Activated T-cell treated with anti-CD3 and anti-CD28 coated beads, Interleukin-2, amount 50 U/mL, for 24 hours (primary cell): Measurements from ENCODE around the gene RNLS.
A peak's percentile ranks its signal among the peaks of the same experiment; 100 is the strongest.

Experiments used
- DNase-seq: peaks from one replicate; pipeline ENCODE4 v3.0.0-alpha.2; 2020
- H3K27ac Mint-ChIP-seq: 2 replicates; pipeline ENCODE4 v1.8.0; 2020; ENCODE audit warnings: mild to moderate bottlenecking, mixed read lengths
- H3K27me3 Mint-ChIP-seq: 2 replicates; pipeline ENCODE4 v1.8.0; 2020; ENCODE audit warnings: mixed read lengths
- H3K36me3 Mint-ChIP-seq: 2 replicates; pipeline ENCODE4 v1.8.0; 2020; ENCODE audit warnings: low read depth, mixed read lengths
- H3K4me1 Mint-ChIP-seq: 2 replicates; pipeline ENCODE4 v1.8.0; 2020; ENCODE audit warnings: low read depth, mixed read lengths
- H3K4me3 Mint-ChIP-seq: 2 replicates; pipeline ENCODE4 v1.8.0; 2020; ENCODE audit warnings: mild to moderate bottlenecking, moderate library complexity, mixed read lengths
- H3K9me3 Mint-ChIP-seq: 2 replicates; pipeline ENCODE4 v1.8.0; 2020; ENCODE audit warnings: mixed read lengths

RNLS gene

GRCh38 chr10:88428442-88428841 is 154.7 kb downstream of the RNLS start:
- no peak overlapping the region for H3K27ac Mint-ChIP-seq
- DNase-seq = no peak
- H3K9me3 Mint-ChIP-seq = no peaks in the 10 kb centered on the region
- no peaks in the 10 kb centered on the region for H3K36me3 Mint-ChIP-seq
- H3K4me3 Mint-ChIP-seq = no peak overlapping the region
- H3K4me1 Mint-ChIP-seq = peaks cover 3% of the 10 kb centered on the region
- H3K27me3 Mint-ChIP-seq = no peaks in the 10 kb centered on the region

GRCh38 chr10:88427024-88427423 is 156.1 kb downstream of the RNLS start:
- DNase-seq = no peak
- Mint-ChIP-seq H3K9me3 (no peaks in the 10 kb centered on the region), H3K36me3 (no peaks in the 10 kb centered on the region), H3K27me3 (no peaks in the 10 kb centered on the region), H3K27ac (no peak overlapping the region), H3K4me1 (peaks cover 3% of the 10 kb centered on the region), H3K4me3 (no peak overlapping the region)

- H3K4me1 Mint-ChIP-seq = peaks cover 3% of the 10 kb centered on the region
- no peaks in the 10 kb centered on the region for H3K9me3 Mint-ChIP-seq
- no peaks in the 10 kb centered on the region for H3K27me3 Mint-ChIP-seq
- no peak overlapping the region for H3K27ac Mint-ChIP-seq
- H3K36me3 Mint-ChIP-seq = no peaks in the 10 kb centered on the region
- no peak overlapping the region for H3K4me3 Mint-ChIP-seq
- DNase-seq = no peak
Measured at GRCh38 chr10:88424881-88425280, 158.2 kb downstream of the RNLS start.

GRCh38 chr10:88423732-88424131 is 159.4 kb downstream of the RNLS start:
- no peaks in the 10 kb centered on the region for H3K36me3 Mint-ChIP-seq
- peaks cover 3% of the 10 kb centered on the region for H3K4me1 Mint-ChIP-seq
- no peak overlapping the region for H3K4me3 Mint-ChIP-seq
- no peaks in the 10 kb centered on the region for H3K9me3 Mint-ChIP-seq
- no peaks in the 10 kb centered on the region for H3K27me3 Mint-ChIP-seq
- DNase-seq = no peak
- H3K27ac Mint-ChIP-seq = no peak overlapping the region

GRCh38 chr10:88421590-88421989 is 161.5 kb downstream of the RNLS start:
- Mint-ChIP-seq H3K36me3 (no peaks in the 10 kb centered on the region), H3K9me3 (no peaks in the 10 kb centered on the region), H3K27me3 (no peaks in the 10 kb centered on the region), H3K4me1 (peaks cover 2% of the 10 kb centered on the region), H3K4me3 (no peak overlapping the region), H3K27ac (no peak overlapping the region)
- no peak for DNase-seq

GRCh38 chr10:88418871-88419270 is 164.2 kb downstream of the RNLS start:
- no peak overlapping the region for H3K27ac Mint-ChIP-seq
- H3K4me3 Mint-ChIP-seq = no peak overlapping the region
- H3K36me3 Mint-ChIP-seq = no peaks in the 10 kb centered on the region
- no peak for DNase-seq
- H3K9me3 Mint-ChIP-seq = no peaks in the 10 kb centered on the region
- H3K4me1 Mint-ChIP-seq = no peaks in the 10 kb centered on the region
- H3K27me3 Mint-ChIP-seq = no peaks in the 10 kb centered on the region

- no peak overlapping the region for H3K27ac Mint-ChIP-seq
- no peaks in the 10 kb centered on the region for H3K4me1 Mint-ChIP-seq
- H3K36me3 Mint-ChIP-seq = no peaks in the 10 kb centered on the region
- no peak for DNase-seq
- no peaks in the 10 kb centered on the region for H3K9me3 Mint-ChIP-seq
- no peaks in the 10 kb centered on the region for H3K27me3 Mint-ChIP-seq
- no peak overlapping the region for H3K4me3 Mint-ChIP-seq
Measured at GRCh38 chr10:88417387-88418030, 165.6 kb downstream of the RNLS start.

GRCh38 chr10:88416801-88417200 is 166.3 kb downstream of the RNLS start:
- H3K4me3 Mint-ChIP-seq = no peak overlapping the region
- no peaks in the 10 kb centered on the region for H3K9me3 Mint-ChIP-seq
- no peak for DNase-seq
- no peaks in the 10 kb centered on the region for H3K4me1 Mint-ChIP-seq
- no peaks in the 10 kb centered on the region for H3K27me3 Mint-ChIP-seq
- H3K27ac Mint-ChIP-seq = no peak overlapping the region
- H3K36me3 Mint-ChIP-seq = no peaks in the 10 kb centered on the region

- no peaks in the 10 kb centered on the region for H3K4me1 Mint-ChIP-seq
- H3K36me3 Mint-ChIP-seq = no peaks in the 10 kb centered on the region
- no peaks in the 10 kb centered on the region for H3K27me3 Mint-ChIP-seq
- no peaks in the 10 kb centered on the region for H3K9me3 Mint-ChIP-seq
- no peak overlapping the region for H3K27ac Mint-ChIP-seq
- no peak for DNase-seq
- no peak overlapping the region for H3K4me3 Mint-ChIP-seq
Measured at GRCh38 chr10:88415533-88416130, 167.5 kb downstream of the RNLS start.

GRCh38 chr10:88413412-88413811 is 169.7 kb downstream of the RNLS start:
- H3K36me3 Mint-ChIP-seq = no peaks in the 10 kb centered on the region
- no peaks in the 10 kb centered on the region for H3K27me3 Mint-ChIP-seq
- no peak overlapping the region for H3K4me3 Mint-ChIP-seq
- H3K27ac Mint-ChIP-seq = no peak overlapping the region
- no peak for DNase-seq
- H3K9me3 Mint-ChIP-seq = no peaks in the 10 kb centered on the region
- peaks cover 7% of the 10 kb centered on the region for H3K4me1 Mint-ChIP-seq

GRCh38 chr10:88411772-88412349 is 171.3 kb downstream of the RNLS start:
- H3K4me3 Mint-ChIP-seq = no peak overlapping the region
- H3K27me3 Mint-ChIP-seq = no peaks in the 10 kb centered on the region
- no peaks in the 10 kb centered on the region for H3K36me3 Mint-ChIP-seq
- DNase-seq = no peak
- peaks cover 9% of the 10 kb centered on the region for H3K4me1 Mint-ChIP-seq
- no peaks in the 10 kb centered on the region for H3K9me3 Mint-ChIP-seq
- no peak overlapping the region for H3K27ac Mint-ChIP-seq

GRCh38 chr10:88409824-88410223 is 173.3 kb downstream of the RNLS start:
- no peak for DNase-seq
- H3K27me3 Mint-ChIP-seq = no peaks in the 10 kb centered on the region
- H3K27ac Mint-ChIP-seq = no peak overlapping the region
- H3K4me1 Mint-ChIP-seq = peaks cover 9% of the 10 kb centered on the region
- H3K36me3 Mint-ChIP-seq = no peaks in the 10 kb centered on the region
- no peak overlapping the region for H3K4me3 Mint-ChIP-seq
- H3K9me3 Mint-ChIP-seq = no peaks in the 10 kb centered on the region

- Mint-ChIP-seq H3K4me1 (peaks cover 9% of the 10 kb centered on the region), H3K36me3 (no peaks in the 10 kb centered on the region), H3K27me3 (no peaks in the 10 kb centered on the region), H3K27ac (peak overlapping the region; percentile 42), H3K4me3 (no peak overlapping the region), H3K9me3 (no peaks in the 10 kb centered on the region)
- no peak for DNase-seq
Measured at GRCh38 chr10:88409236-88409635, 173.9 kb downstream of the RNLS start.

GRCh38 chr10:88408096-88408495 is 175.0 kb downstream of the RNLS start:
- H3K27ac Mint-ChIP-seq = no peak overlapping the region
- peaks cover 9% of the 10 kb centered on the region for H3K4me1 Mint-ChIP-seq
- no peaks in the 10 kb centered on the region for H3K27me3 Mint-ChIP-seq
- no peaks in the 10 kb centered on the region for H3K9me3 Mint-ChIP-seq
- no peak overlapping the region for H3K4me3 Mint-ChIP-seq
- DNase-seq = no peak
- H3K36me3 Mint-ChIP-seq = no peaks in the 10 kb centered on the region

- Mint-ChIP-seq H3K4me3 (no peak overlapping the region), H3K27me3 (no peaks in the 10 kb centered on the region), H3K9me3 (peaks cover 2% of the 10 kb centered on the region), H3K27ac (no peak overlapping the region), H3K4me1 (peaks cover 18% of the 10 kb centered on the region), H3K36me3 (no peaks in the 10 kb centered on the region)
- no peak for DNase-seq
Measured at GRCh38 chr10:88404133-88404532, 179.0 kb downstream of the RNLS start.
